ENCODE results near the gene CASP1. TPM values are rescaled to one million over a fixed set of nuclear protein-coding genes. Genes with fewer than 3 reads are reported as not detected.

The CASP1 gene
- polyA plus RNA-seq, 3 donors: 210 to 460 (median 433) TPM

DNA sequence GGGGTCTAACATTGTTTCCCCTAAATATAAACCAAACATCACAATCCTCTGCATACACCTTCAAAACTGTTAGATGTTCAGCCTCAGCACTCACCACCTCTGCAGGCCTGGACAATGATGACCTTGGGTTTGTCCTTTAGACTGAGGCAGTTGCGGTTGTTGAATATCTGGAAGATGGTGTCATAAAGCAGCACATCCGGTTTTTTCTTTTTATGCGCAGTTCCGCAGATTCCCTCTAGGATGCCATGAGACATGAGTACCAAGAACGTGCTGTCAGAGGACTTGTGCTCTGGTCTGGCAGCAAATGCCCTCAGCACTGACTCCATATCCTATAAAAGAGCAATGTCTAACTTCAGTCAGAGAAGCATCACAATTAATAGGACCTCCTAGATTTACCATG is 34.8 kb downstream of the CASP1 start:
- TF ChIP-seq, protein P1, sequence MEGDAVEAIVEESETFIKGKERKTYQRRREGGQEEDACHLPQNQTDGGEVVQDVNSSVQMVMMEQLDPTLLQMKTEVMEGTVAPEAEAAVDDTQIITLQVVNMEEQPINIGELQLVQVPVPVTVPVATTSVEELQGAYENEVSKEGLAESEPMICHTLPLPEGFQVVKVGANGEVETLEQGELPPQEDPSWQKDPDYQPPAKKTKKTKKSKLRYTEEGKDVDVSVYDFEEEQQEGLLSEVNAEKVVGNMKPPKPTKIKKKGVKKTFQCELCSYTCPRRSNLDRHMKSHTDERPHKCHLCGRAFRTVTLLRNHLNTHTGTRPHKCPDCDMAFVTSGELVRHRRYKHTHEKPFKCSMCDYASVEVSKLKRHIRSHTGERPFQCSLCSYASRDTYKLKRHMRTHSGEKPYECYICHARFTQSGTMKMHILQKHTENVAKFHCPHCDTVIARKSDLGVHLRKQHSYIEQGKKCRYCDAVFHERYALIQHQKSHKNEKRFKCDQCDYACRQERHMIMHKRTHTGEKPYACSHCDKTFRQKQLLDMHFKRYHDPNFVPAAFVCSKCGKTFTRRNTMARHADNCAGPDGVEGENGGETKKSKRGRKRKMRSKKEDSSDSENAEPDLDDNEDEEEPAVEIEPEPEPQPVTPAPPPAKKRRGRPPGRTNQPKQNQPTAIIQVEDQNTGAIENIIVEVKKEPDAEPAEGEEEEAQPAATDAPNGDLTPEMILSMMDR (IDR thresholded peaks at IDR 0.05): no peak
- no peak overlapping the region for H3K4me2 ChIP-seq (replicated peaks; ENCODE audit: extremely low read depth, low read length, poor library complexity, severe bottlenecking)
- intact Hi-C loops (cut with micrococcal nuclease): no loop called here
- no peak overlapping the region for H3K4me3 ChIP-seq (replicated peaks in 1 of 3; ENCODE audit: low read depth in 2 of 3, low read length in 3 of 3)
- DNase-seq: no peak
- WGBS (ENCODE audit: insufficient coverage): 98% methylated on average over 4 of the region's 5 CpGs
- peaks cover 0 to 3% (median under 1%) of the 10 kb centered on the region in 7 donors for H3K9me3 Mint-ChIP-seq
- peaks cover 0 to 1% (median 0%) of the 10 kb centered on the region in 3 donors for H3K27me3 Mint-ChIP-seq (ENCODE audit: low read depth in 3 of 3)
- H3K36me3 Mint-ChIP-seq: peaks cover 0 to under 1% of the 10 kb centered on the region in 2 donors
- H3K9me3 ChIP-seq (replicated peaks in 1 of 2; ENCODE audit: control insufficient read depth in 1 of 2, insufficient read depth in 1 of 2, low read length in 2 of 2): no peaks in the 10 kb centered on the region
- H4K20me1 ChIP-seq (ENCODE audit: insufficient read depth, low read length): no peaks in the 10 kb centered on the region
- no peaks in the 10 kb centered on the region for H3K4me1 ChIP-seq (ENCODE audit: control insufficient read depth in 1 of 2, insufficient read depth in 2 of 2, low read length in 2 of 2)
- H3K36me3 ChIP-seq (replicated peaks in 1 of 2; ENCODE audit: control insufficient read depth in 1 of 2, insufficient read depth in 2 of 2, low read length in 2 of 2): no peaks in the 10 kb centered on the region
- H3K27ac Mint-ChIP-seq: no peak overlapping the region
- H3K27ac ChIP-seq (ENCODE audit: low read depth in 1 of 2, low read length in 2 of 2): no peak overlapping the region
- no peak overlapping the region for H2AFZ ChIP-seq (ENCODE audit: insufficient read depth, low read depth, low read length, poor library complexity, severe bottlenecking)
- H3K27me3 ChIP-seq (ENCODE audit: control insufficient read depth in 2 of 2, insufficient read depth in 2 of 2, low read length in 2 of 2): no peaks in the 10 kb centered on the region
- H3K9ac ChIP-seq (ENCODE audit: insufficient read depth, low read length, poor library complexity, severe bottlenecking): no peak overlapping the region
- no peak overlapping the region for H3K4me3 Mint-ChIP-seq
- H3K4me1 Mint-ChIP-seq: peaks cover 4% of the 10 kb centered on the region
- H3K79me2 ChIP-seq (ENCODE audit: insufficient read depth, low read length): no peaks in the 10 kb centered on the region

DNA sequence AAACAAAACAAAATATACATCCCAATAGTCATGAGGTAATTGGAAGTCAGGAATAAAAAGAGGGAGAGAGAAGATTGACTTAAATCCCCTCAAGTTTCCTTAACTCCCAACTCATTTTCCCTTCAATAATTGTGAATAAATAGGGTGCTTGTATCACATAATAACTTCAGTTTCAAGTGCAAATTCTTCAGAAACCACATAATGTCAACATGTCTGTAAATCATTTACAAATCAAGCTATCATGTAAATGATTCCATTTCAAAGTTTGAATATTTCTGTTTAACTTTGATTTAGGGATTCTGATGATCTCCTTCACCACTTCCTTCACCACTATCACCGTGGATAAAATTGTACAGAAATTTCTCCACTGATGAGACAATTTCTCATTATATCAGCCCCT is 35.2 kb downstream of the CASP1 start:
- Histone ChIP-seq H3K36me3 (replicated peaks in 1 of 2; ENCODE audit: control insufficient read depth in 1 of 2, insufficient read depth in 2 of 2, low read length in 2 of 2) (no peaks in the 10 kb centered on the region), H3K4me3 (replicated peaks in 1 of 3; ENCODE audit: low read depth in 2 of 3, low read length in 3 of 3) (no peak overlapping the region), H3K4me1 (ENCODE audit: control insufficient read depth in 1 of 2, insufficient read depth in 2 of 2, low read length in 2 of 2) (no peaks in the 10 kb centered on the region), H3K4me2 (replicated peaks; ENCODE audit: extremely low read depth, low read length, poor library complexity, severe bottlenecking) (no peak overlapping the region), H3K9me3 (replicated peaks in 1 of 2; ENCODE audit: control insufficient read depth in 1 of 2, insufficient read depth in 1 of 2, low read length in 2 of 2) (no peaks in the 10 kb centered on the region), H3K27me3 (ENCODE audit: control insufficient read depth in 2 of 2, insufficient read depth in 2 of 2, low read length in 2 of 2) (no peaks in the 10 kb centered on the region), H3K9ac (ENCODE audit: insufficient read depth, low read length, poor library complexity, severe bottlenecking) (no peak overlapping the region), H3K79me2 (ENCODE audit: insufficient read depth, low read length) (no peaks in the 10 kb centered on the region), H2AFZ (ENCODE audit: insufficient read depth, low read depth, low read length, poor library complexity, severe bottlenecking) (no peak overlapping the region), H3K27ac (ENCODE audit: low read depth in 1 of 2, low read length in 2 of 2) (no peak overlapping the region), H4K20me1 (ENCODE audit: insufficient read depth, low read length) (no peaks in the 10 kb centered on the region)
- Mint-ChIP-seq H3K27me3 (ENCODE audit: low read depth in 3 of 3) (peaks cover 0 to 1% (median 0%) of the 10 kb centered on the region in 3 donors), H3K4me1 (peaks cover 4% of the 10 kb centered on the region), H3K36me3 (peaks cover 0 to 3% of the 10 kb centered on the region in 2 donors), H3K9me3 (peaks cover 0 to 5% (median 3%) of the 10 kb centered on the region in 7 donors), H3K4me3 (no peak overlapping the region), H3K27ac (no peak overlapping the region)
- no peak for DNase-seq
- TF ChIP-seq, protein P1 (IDR thresholded peaks at IDR 0.05): no peak
- intact Hi-C loops (cut with micrococcal nuclease): no loop called here
- no CpG with 5 or more reads among the region's 1 CpG for WGBS (ENCODE audit: insufficient coverage)
